ENCODE data around the gene PGM5.
A peak's percentile ranks its signal among the peaks of the same experiment; 100 is the strongest.

PGM5 gene

GRCh38 chr9:68506551-68506950 is 150.1 kb downstream of the PGM5 start:
- H3K9ac ChIP-seq (ENCODE audit: low read depth, low read length, poor library complexity, severe bottlenecking), result no peak overlapping the region
- no peaks in the 10 kb centered on the region for H3K27me3 ChIP-seq (ENCODE audit: insufficient read depth, low read length, poor library complexity, severe bottlenecking)
- no peaks in the 10 kb centered on the region for H3K9me3 ChIP-seq (ENCODE audit: insufficient read depth, low read depth, low read length)
- peak overlapping the region; percentile 46; the same call in 1 of the 2 replicates for H2AFZ ChIP-seq (ENCODE audit: low read length)
- H3K4me2 ChIP-seq (ENCODE audit: low read depth, low read length, poor library complexity, severe bottlenecking), result no peak overlapping the region
- H3K79me2 ChIP-seq (ENCODE audit: insufficient read depth, low read length), result no peaks in the 10 kb centered on the region
- no peaks in the 10 kb centered on the region for H3K9me2 ChIP-seq (replicated peaks; ENCODE audit: low read depth, low read length)
- H3K4me3 ChIP-seq (ENCODE audit: low read length, poor library complexity, severe bottlenecking), result no peak overlapping the region
- no peaks in the 10 kb centered on the region for H3K36me3 ChIP-seq (ENCODE audit: insufficient read depth, low read length)
- TF ChIP-seq CTCF (conservative IDR thresholded peaks at IDR 0.05; ENCODE audit: low read length), result no peak
- no peak for TF ChIP-seq EZH2phosphoT487 (IDR thresholded peaks at IDR 0.05; ENCODE audit: borderline replicate concordance)
- H4K20me1 ChIP-seq (ENCODE audit: insufficient read depth, low read length, poor library complexity, severe bottlenecking), result no peaks in the 10 kb centered on the region
- no peaks in the 10 kb centered on the region for H3K4me1 ChIP-seq (ENCODE audit: insufficient read depth, low read length, poor library complexity, severe bottlenecking)
- H3F3A ChIP-seq (ENCODE audit: low read depth), result no peaks in the 10 kb centered on the region

GRCh38 chr9:68507130-68507805 is 150.9 kb downstream of the PGM5 start:
- Histone ChIP-seq H3K9me3 (ENCODE audit: insufficient read depth, low read depth, low read length) (no peaks in the 10 kb centered on the region), H3K9me2 (replicated peaks; ENCODE audit: low read depth, low read length) (no peaks in the 10 kb centered on the region), H4K20me1 (ENCODE audit: insufficient read depth, low read length, poor library complexity, severe bottlenecking) (no peaks in the 10 kb centered on the region), H3K27me3 (ENCODE audit: insufficient read depth, low read length, poor library complexity, severe bottlenecking) (no peaks in the 10 kb centered on the region), H3F3A (ENCODE audit: low read depth) (no peaks in the 10 kb centered on the region), H3K4me2 (ENCODE audit: low read depth, low read length, poor library complexity, severe bottlenecking) (no peak overlapping the region), H3K4me3 (ENCODE audit: low read length, poor library complexity, severe bottlenecking) (no peak overlapping the region), H3K79me2 (ENCODE audit: insufficient read depth, low read length) (no peaks in the 10 kb centered on the region), H3K9ac (ENCODE audit: low read depth, low read length, poor library complexity, severe bottlenecking) (no peak overlapping the region), H3K36me3 (ENCODE audit: insufficient read depth, low read length) (no peaks in the 10 kb centered on the region), H3K4me1 (ENCODE audit: insufficient read depth, low read length, poor library complexity, severe bottlenecking) (no peaks in the 10 kb centered on the region), H2AFZ (ENCODE audit: low read length) (no peak overlapping the region)
- no peak for TF ChIP-seq EZH2phosphoT487 (IDR thresholded peaks at IDR 0.05; ENCODE audit: borderline replicate concordance)
- peak; percentile 75 for TF ChIP-seq CTCF (conservative IDR thresholded peaks at IDR 0.05; ENCODE audit: low read length)

- H3F3A ChIP-seq (ENCODE audit: low read depth), result no peaks in the 10 kb centered on the region
- no peak for TF ChIP-seq EZH2phosphoT487 (IDR thresholded peaks at IDR 0.05; ENCODE audit: borderline replicate concordance)
- TF ChIP-seq CTCF (conservative IDR thresholded peaks at IDR 0.05; ENCODE audit: low read length), result peak; percentile 8; the same call in 1 of the 2 replicates
- no peak overlapping the region for H3K9ac ChIP-seq (ENCODE audit: low read depth, low read length, poor library complexity, severe bottlenecking)
- no peaks in the 10 kb centered on the region for H3K4me1 ChIP-seq (ENCODE audit: insufficient read depth, low read length, poor library complexity, severe bottlenecking)
- H3K9me3 ChIP-seq (ENCODE audit: insufficient read depth, low read depth, low read length), result no peaks in the 10 kb centered on the region
- no peaks in the 10 kb centered on the region for H3K9me2 ChIP-seq (replicated peaks; ENCODE audit: low read depth, low read length)
- no peak overlapping the region for H3K4me3 ChIP-seq (ENCODE audit: low read length, poor library complexity, severe bottlenecking)
- no peaks in the 10 kb centered on the region for H3K36me3 ChIP-seq (ENCODE audit: insufficient read depth, low read length)
- H4K20me1 ChIP-seq (ENCODE audit: insufficient read depth, low read length, poor library complexity, severe bottlenecking), result no peaks in the 10 kb centered on the region
- no peaks in the 10 kb centered on the region for H3K27me3 ChIP-seq (ENCODE audit: insufficient read depth, low read length, poor library complexity, severe bottlenecking)
- no peak overlapping the region for H2AFZ ChIP-seq (ENCODE audit: low read length)
- H3K79me2 ChIP-seq (ENCODE audit: insufficient read depth, low read length), result no peaks in the 10 kb centered on the region
- no peak overlapping the region for H3K4me2 ChIP-seq (ENCODE audit: low read depth, low read length, poor library complexity, severe bottlenecking)
These were observed 151.4 kb downstream of the PGM5 start for GRCh38 chr9:68507806-68508145.
